Measurements from ENCODE around the gene INSL3.

DNA sequence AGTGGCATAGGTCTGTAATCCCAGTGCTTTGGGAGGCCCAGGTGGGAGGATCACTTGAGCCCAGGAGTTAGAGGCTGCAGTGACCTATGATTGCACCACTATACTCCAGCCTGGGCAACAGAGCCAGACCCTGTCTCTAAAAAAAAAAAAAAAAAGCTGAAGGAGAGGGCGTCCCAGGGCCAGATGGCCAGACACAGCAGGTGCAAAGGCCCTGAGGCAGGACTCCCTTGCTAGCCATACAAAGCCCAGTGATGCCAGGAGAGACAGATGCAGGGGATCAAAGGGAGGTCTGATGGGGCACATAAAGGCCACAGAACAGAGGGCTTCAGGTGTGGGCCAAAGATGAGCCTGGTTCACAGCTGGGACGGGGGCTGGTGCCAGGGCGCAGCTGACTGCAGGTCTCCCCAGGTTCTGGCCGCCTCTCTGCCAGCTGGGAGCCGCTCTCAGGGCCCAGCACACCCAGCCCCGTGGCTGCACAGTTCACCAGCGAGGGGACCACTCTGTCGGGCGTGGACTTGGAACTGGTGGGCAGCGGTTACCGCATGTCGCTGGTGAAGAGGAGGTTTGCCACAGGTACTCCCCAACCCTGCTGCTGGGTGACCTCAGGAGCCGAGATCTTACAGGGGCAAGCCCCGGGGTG lies 33.9 kb downstream of the INSL3 start:
- TF ChIP-seq POLR2A (IDR thresholded peaks at IDR 0.05) (no peak), CTCF (IDR thresholded peaks at IDR 0.05) (no peak), POLR2AphosphoS5 (IDR thresholded peaks at IDR 0.05; ENCODE audit: insufficient read depth in 1 of 2, low read depth in 1 of 2) (no peak)
